Esophagus squamous epithelium (tissue), 5 donors: ENCODE measurements around the gene C1orf198. TPM values are rescaled to one million over a fixed set of nuclear protein-coding genes. Genes with fewer than 3 reads are reported as not detected.

ENCODE experiments used
- DNase-seq: peaks from one replicate; lab custom pipeline; 2025; lab: John Stamatoyannopoulos, UW
- H3K27ac ChIP-seq, 4 donors: fragments of 200-600 bp; sonication (generic); one replicate each; pipeline ENCODE4 v1.5.1; 2016 to 2019; ENCODE audit warnings: mild to moderate bottlenecking in 1 of 4
- H3K27me3 ChIP-seq, 4 donors: fragments of 200-600 bp; sonication (generic); 1 replicate in 3 of 4; 2 replicates in 1 of 4; pipeline versions ENCODE4 v1.5.1 to v1.6.0; 2017 to 2021; ENCODE audit warnings: antibody characterized with exemption in 1 of 4
- H3K36me3 ChIP-seq, 3 donors: fragments of 200-600 bp; sonication (generic); one replicate each; pipeline ENCODE4 v1.5.1; 2016 to 2019
- H3K4me1 ChIP-seq, 3 donors: fragments of 200-600 bp; sonication (generic); one replicate each; pipeline ENCODE4 v1.5.1; 2017 to 2019
- H3K4me3 ChIP-seq, 4 donors: fragments of 200-600 bp; sonication (generic); 1 replicate in 3 of 4; 2 replicates in 1 of 4; pipeline ENCODE4 v1.5.1; 2016 to 2019; ENCODE audit warnings: mild to moderate bottlenecking in 2 of 4, moderate library complexity in 1 of 4
- H3K9me3 ChIP-seq, 3 donors: fragments of 200-600 bp; sonication (generic); one replicate each; pipeline ENCODE4 v1.5.1; 2016 to 2019
- POLR2A ChIP-seq, 4 donors: fragments of 450-650 bp; IDR thresholded peaks; one replicate each; pipeline ENCODE4 v1.6.1; 2017; ENCODE audit warnings: antibody characterized with exemption in 4 of 4, mild to moderate bottlenecking in 4 of 4, moderate library complexity in 3 of 4
- WGBS, 2 donors: methylation state at CpG; one replicate each; pipeline ENCODE4 v1.1.5; 2018; 5-methylcytosine and 5-hydroxymethylcytosine counted together
- intact Hi-C: fragments of 100-400 bp; cut with DNase I; formaldehyde crosslinking; loops from one replicate; pipeline ENCODE4 v1.15.0; 2022
- total RNA-seq, 4 donors: library from RNA; depleted of rRNA; stranded (reverse); fragments of >200 nt; gene quantifications; one replicate each; pipeline ENCODE4 v1.1.0, GENCODE V29; 2016
- TF ChIP-seq, protein P1 (sequence below), 6 experiments: fragments of 450-650 bp in 4 of 6; fragments of 200-600 bp in 2 of 6; sonication (generic) in 2 of 6; IDR thresholded peaks; one replicate each; pipeline ENCODE4 v1.5.1; 2016 to 2019; ENCODE audit warnings: antibody characterized with exemption in 6 of 6, mild to moderate bottlenecking in 4 of 6, moderate library complexity in 4 of 6
- donor health status: DM: yes; HTN: yes; CAD: no.

C1orf198 gene
- total RNA-seq, 4 donors from 2014 or later = 18.5 to 28.8 (median 21.6) TPM

DNA sequence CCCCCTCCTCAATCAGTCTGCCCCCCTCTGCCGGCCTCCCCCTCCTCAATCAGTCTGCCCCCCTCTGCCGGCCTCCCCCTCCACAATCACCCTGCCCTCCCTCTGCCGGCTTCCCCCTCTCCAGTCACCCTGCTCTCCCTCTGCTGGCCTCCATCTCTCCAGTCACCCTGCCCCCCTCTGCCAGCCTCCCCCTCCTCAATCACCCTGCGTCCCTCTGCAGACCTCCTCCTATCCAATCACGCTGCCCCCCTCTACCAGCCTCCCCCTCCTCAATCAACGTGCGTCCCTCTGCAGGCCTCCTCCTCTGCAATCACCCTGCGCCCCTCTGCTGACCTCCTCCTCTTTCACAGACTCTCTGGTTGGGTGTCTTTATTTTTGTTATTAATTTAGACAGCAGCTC, 11.5 kb upstream of the C1orf198 start:
- intact Hi-C loops = no loop called here
- peaks cover 0 to 13% (median 9%) of the 10 kb centered on the region in 3 donors for H3K9me3 ChIP-seq
- 46 to 70% methylated on average over 3 to 7 of the region's 8 CpGs for WGBS, 2 donors
- no peak overlapping the region for H3K4me3 ChIP-seq
- no peaks in the 10 kb centered on the region for H3K36me3 ChIP-seq
- no peak for DNase-seq
- no peak for TF ChIP-seq POLR2A (IDR thresholded peaks at IDR 0.05)
- TF ChIP-seq, protein P1, sequence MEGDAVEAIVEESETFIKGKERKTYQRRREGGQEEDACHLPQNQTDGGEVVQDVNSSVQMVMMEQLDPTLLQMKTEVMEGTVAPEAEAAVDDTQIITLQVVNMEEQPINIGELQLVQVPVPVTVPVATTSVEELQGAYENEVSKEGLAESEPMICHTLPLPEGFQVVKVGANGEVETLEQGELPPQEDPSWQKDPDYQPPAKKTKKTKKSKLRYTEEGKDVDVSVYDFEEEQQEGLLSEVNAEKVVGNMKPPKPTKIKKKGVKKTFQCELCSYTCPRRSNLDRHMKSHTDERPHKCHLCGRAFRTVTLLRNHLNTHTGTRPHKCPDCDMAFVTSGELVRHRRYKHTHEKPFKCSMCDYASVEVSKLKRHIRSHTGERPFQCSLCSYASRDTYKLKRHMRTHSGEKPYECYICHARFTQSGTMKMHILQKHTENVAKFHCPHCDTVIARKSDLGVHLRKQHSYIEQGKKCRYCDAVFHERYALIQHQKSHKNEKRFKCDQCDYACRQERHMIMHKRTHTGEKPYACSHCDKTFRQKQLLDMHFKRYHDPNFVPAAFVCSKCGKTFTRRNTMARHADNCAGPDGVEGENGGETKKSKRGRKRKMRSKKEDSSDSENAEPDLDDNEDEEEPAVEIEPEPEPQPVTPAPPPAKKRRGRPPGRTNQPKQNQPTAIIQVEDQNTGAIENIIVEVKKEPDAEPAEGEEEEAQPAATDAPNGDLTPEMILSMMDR (IDR thresholded peaks at IDR 0.05) = no peak
- H3K27ac ChIP-seq = no peak overlapping the region
- H3K27me3 ChIP-seq = peaks cover 0 to 79% (median 0%) of the 10 kb centered on the region in 4 donors
- H3K4me1 ChIP-seq = no peaks in the 10 kb centered on the region

- Histone ChIP-seq H3K4me3 (no peak overlapping the region), H3K27me3 (peaks cover 0 to 72% (median 0%) of the 10 kb centered on the region in 4 donors), H3K27ac (peak overlapping the region in 1 of 4 donors; percentile 1), H3K9me3 (peaks cover 0 to 1% (median 0%) of the 10 kb centered on the region in 3 donors), H3K36me3 (no peaks in the 10 kb centered on the region), H3K4me1 (no peaks in the 10 kb centered on the region)
- no peak for DNase-seq
- WGBS, 2 donors = 32 to 35% methylated on average over 5 of the region's 5 CpGs
- no peak for TF ChIP-seq POLR2A (IDR thresholded peaks at IDR 0.05)
- TF ChIP-seq, protein P1 (IDR thresholded peaks at IDR 0.05) = no peak
- intact Hi-C loops = no loop called here
These were observed 10.3 kb upstream of the C1orf198 start for GRCh38 chr1:230878591-230878990.

DNA sequence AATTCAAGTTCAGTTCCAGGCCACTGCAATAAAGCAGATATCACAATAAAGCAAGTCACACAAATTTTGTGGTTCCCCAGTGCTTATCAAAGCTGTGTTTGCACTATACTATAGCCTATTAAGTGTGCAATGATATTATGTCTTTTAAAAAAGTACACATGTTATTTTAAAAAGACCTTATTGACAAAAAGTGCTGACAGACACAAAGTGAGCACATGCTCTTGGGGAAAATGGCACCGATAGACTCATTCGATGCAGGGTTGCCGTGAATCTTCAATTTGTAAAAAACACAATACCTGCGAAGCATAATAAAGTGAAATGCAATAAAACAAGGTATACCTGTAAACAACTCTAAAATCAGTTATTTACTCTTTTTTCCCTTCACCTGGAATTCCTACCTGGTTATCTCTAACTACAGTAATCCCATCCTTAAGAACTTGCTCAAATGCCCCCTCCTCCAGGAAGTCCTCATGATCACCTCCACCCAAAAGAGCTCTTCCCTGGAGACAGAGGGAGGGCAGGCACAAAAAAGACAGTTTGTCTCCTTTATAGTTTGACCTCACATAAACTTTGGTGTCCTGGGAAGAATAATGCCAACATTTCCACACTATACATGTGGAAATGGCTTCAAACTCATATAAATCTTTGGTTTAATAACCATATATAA, 9.7 kb upstream of the C1orf198 start:
- TF ChIP-seq POLR2A (IDR thresholded peaks at IDR 0.05) = no peak
- TF ChIP-seq, protein P1 (IDR thresholded peaks at IDR 0.05) = no peak
- intact Hi-C loops = no loop called here
- H3K9me3 ChIP-seq = no peaks in the 10 kb centered on the region
- 87 to 94% methylated on average over 4 of the region's 4 CpGs for WGBS, 2 donors
- H3K27me3 ChIP-seq = peaks cover 0 to 66% (median 0%) of the 10 kb centered on the region in 4 donors
- H3K4me3 ChIP-seq = no peak overlapping the region
- no peaks in the 10 kb centered on the region for H3K36me3 ChIP-seq
- peak overlapping the region in 1 of 4 donors; percentile 1 for H3K27ac ChIP-seq
- no peak for DNase-seq
- H3K4me1 ChIP-seq = no peaks in the 10 kb centered on the region

GRCh38 chr1:230877146-230877923, 9.0 kb upstream of the C1orf198 start:
- DNase-seq = no peak
- no peak for TF ChIP-seq POLR2A (IDR thresholded peaks at IDR 0.05)
- TF ChIP-seq, protein P1 (IDR thresholded peaks at IDR 0.05) = no peak
- no peak overlapping the region for H3K4me3 ChIP-seq
- H3K9me3 ChIP-seq = no peaks in the 10 kb centered on the region
- H3K4me1 ChIP-seq = no peaks in the 10 kb centered on the region
- WGBS, 2 donors = 70 to 87% methylated on average over 6 to 8 of the region's 14 CpGs
- H3K27me3 ChIP-seq = peaks cover 0 to 59% (median 0%) of the 10 kb centered on the region in 4 donors
- H3K36me3 ChIP-seq = no peaks in the 10 kb centered on the region
- intact Hi-C loops = no loop called here
- H3K27ac ChIP-seq = no peak overlapping the region

- DNase-seq = no peak
- peaks cover 0 to 52% (median 0%) of the 10 kb centered on the region in 4 donors for H3K27me3 ChIP-seq
- intact Hi-C loops = no loop called here
These were observed 8.3 kb upstream of the C1orf198 start for GRCh38 chr1:230876660-230877059.

More at GRCh38 chr1:230876660-230877059, 8.3 kb upstream of the C1orf198 start:
- no peak for TF ChIP-seq POLR2A (IDR thresholded peaks at IDR 0.05)
- TF ChIP-seq, protein P1 (IDR thresholded peaks at IDR 0.05) = no peak
- Histone ChIP-seq H3K27ac (no peak overlapping the region), H3K4me3 (no peak overlapping the region), H3K9me3 (no peaks in the 10 kb centered on the region), H3K36me3 (no peaks in the 10 kb centered on the region), H3K4me1 (no peaks in the 10 kb centered on the region)
- WGBS, 2 donors = 81 to 87% methylated on average over 5 to 6 of the region's 6 CpGs
